GM12865 (cell line): ENCODE results near the gene SALL1.

Experiments used
- DNase-seq: peaks from one replicate; pipeline ENCODE4 v3.0.0; 2010; ENCODE audit warnings: low read depth
- H3K4me3 ChIP-seq: 2 replicates; pipeline ENCODE4 v1.5.1; 2011; ENCODE audit warnings: mild to moderate bottlenecking, low read depth, low read length, control low read depth
- CTCF ChIP-seq: IDR thresholded peaks from 2 replicates; pipeline ENCODE4 v1.5.1; 2011; ENCODE audit warnings: low read length, control low read depth, low read depth, inconsistent platforms; ENCODE audit not compliant: insufficient read depth; ENCODE audit errors: missing control alignments

Gene SALL1

DNA sequence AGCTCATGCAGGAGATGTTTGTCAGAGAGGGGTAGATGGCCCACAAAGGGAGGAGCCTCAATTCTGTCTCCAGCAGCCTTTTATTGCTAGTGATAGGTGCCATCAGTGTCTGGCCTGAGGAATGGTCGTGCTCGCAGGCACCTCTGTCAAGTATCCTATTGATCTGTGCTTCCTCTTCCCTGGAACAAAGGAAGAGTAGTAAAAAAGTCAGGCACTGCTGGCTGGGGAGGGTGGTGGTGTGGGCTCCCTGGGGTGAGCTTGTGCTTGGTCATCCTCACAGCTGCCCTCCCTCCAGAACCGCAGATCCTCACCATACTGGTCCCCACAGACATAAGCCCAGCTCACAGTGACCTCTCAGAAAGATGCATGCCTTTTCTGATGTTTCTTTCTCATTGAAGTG, 15.0 kb upstream of the SALL1 start:
- H3K4me3 ChIP-seq = no peak overlapping the region
- DNase-seq = no peak
- TF ChIP-seq CTCF = no peak

DNA sequence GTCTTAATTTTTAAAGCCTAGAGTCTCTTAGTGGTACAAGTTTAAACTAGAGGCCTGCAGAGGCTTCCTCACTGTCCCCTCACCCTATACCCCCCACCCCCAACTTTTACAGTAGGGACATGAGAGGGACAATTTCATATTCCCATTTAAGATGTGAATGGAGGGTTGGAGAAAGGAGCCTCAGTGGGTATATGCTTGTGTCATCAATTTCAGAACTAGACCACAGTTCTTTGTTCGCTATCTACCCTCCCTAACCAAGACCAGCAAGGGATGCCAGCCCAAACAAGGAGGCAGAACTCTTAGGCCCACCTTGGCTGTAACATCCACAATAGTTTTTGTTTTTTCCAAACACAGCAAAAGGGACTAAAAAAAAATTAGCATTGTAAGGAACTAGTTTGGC, 14.0 kb upstream of the SALL1 start:
- no peak for DNase-seq
- TF ChIP-seq CTCF = no peak
- no peak overlapping the region for H3K4me3 ChIP-seq

- H3K4me3 ChIP-seq = no peak overlapping the region
- TF ChIP-seq CTCF = no peak
- no peak for DNase-seq
These were observed 13.5 kb upstream of the SALL1 start for GRCh38 chr16:51164574-51164973.

- no peak for TF ChIP-seq CTCF
- no peak overlapping the region for H3K4me3 ChIP-seq
- DNase-seq = no peak
These were observed 13.0 kb upstream of the SALL1 start for GRCh38 chr16:51163894-51164566.

GRCh38 chr16:51163366-51163765, 12.3 kb upstream of the SALL1 start:
- no peak for DNase-seq
- no peak overlapping the region for H3K4me3 ChIP-seq
- no peak for TF ChIP-seq CTCF

- TF ChIP-seq CTCF = no peak
- no peak overlapping the region for H3K4me3 ChIP-seq
- no peak for DNase-seq
These were observed 10.5 kb upstream of the SALL1 start for GRCh38 chr16:51161440-51162195.
